SK-N-SH treated with all-trans-retinoic acid at 6 μM for 48 hours (cell line): ENCODE measurements around the gene TMEM238.

Source experiments
- ATAC-seq: fragments of 200-7000 bp; cut with Tn5 transposase; 3 replicates; pipeline ENCODE4 v1.9.1; 2020; ENCODE audit warnings: mild to moderate bottlenecking, moderate library complexity
- ARNTL ChIP-seq: fragments of 450-650 bp; formaldehyde crosslinking; IDR thresholded peaks from 2 replicates; pipeline ENCODE4 v1.5.0; 2020; ENCODE audit warnings: low read depth, mild to moderate bottlenecking, moderate library complexity, borderline replicate concordance
- BACH2 ChIP-seq: fragments of 250-450 bp; sonication (Bioruptor Pico); IDR thresholded peaks from 2 replicates; pipeline ENCODE4 v1.9.0; 2021; ENCODE audit warnings: mild to moderate bottlenecking, borderline replicate concordance
- CSDC2 ChIP-seq: fragments of 250-450 bp; sonication (Bioruptor Pico); IDR thresholded peaks from 2 replicates; pipeline ENCODE4 v1.5.0; 2020; ENCODE audit warnings: mild to moderate bottlenecking, moderate library complexity
- ESRRG ChIP-seq: fragments of 250-450 bp; sonication (Bioruptor Pico); IDR thresholded peaks from 2 replicates; pipeline ENCODE4 v1.6.1; 2021; ENCODE audit warnings: mild to moderate bottlenecking
- GLIS3 ChIP-seq: fragments of 250-450 bp; sonication (Bioruptor Pico); IDR thresholded peaks from 2 replicates; pipeline ENCODE4 v1.5.0; 2020; ENCODE audit warnings: mild to moderate bottlenecking, moderate library complexity
- ISL1 ChIP-seq: fragments of 250-450 bp; sonication (Bioruptor Pico); IDR thresholded peaks from 2 replicates; pipeline ENCODE4 v2.1.2; 2022; ENCODE audit warnings: mild to moderate bottlenecking, moderate library complexity
- OSR1 ChIP-seq: fragments of 250-450 bp; sonication (Bioruptor Pico); IDR thresholded peaks from 2 replicates; pipeline ENCODE4 v1.8.0; 2022; ENCODE audit warnings: moderate library complexity, mild to moderate bottlenecking, inconsistent platforms
- PPARA ChIP-seq: fragments of 250-450 bp; sonication (Bioruptor Pico); IDR thresholded peaks from 2 replicates; pipeline ENCODE4 v1.5.0; 2020; ENCODE audit warnings: mild to moderate bottlenecking, borderline replicate concordance
- RARB ChIP-seq: fragments of 250-450 bp; sonication (Bioruptor Pico); IDR thresholded peaks from 2 replicates; pipeline ENCODE4 v1.8.0; 2021; ENCODE audit warnings: mild to moderate bottlenecking, moderate library complexity
- SNAI2 ChIP-seq: fragments of 250-450 bp; sonication (Bioruptor Pico); IDR thresholded peaks from 2 replicates; pipeline ENCODE4 v1.5.0; 2020; ENCODE audit warnings: mild to moderate bottlenecking, moderate library complexity
- TCF4 ChIP-seq: fragments of 250-450 bp; sonication (Bioruptor Pico); IDR thresholded peaks from 2 replicates; pipeline ENCODE4 v1.8.0; 2021; ENCODE audit warnings: mild to moderate bottlenecking, moderate library complexity, borderline replicate concordance
- TOX ChIP-seq: fragments of 250-450 bp; sonication (Bioruptor Pico); IDR thresholded peaks from 2 replicates; pipeline ENCODE4 v1.8.0; 2021; ENCODE audit warnings: mild to moderate bottlenecking, moderate library complexity, borderline replicate concordance
- ZC3H10 ChIP-seq: fragments of 250-450 bp; sonication (Bioruptor Pico); IDR thresholded peaks from 2 replicates; pipeline ENCODE4 v1.5.1; 2021; ENCODE audit warnings: mild to moderate bottlenecking, moderate library complexity
- ZFP3 ChIP-seq: fragments of 250-450 bp; sonication (Bioruptor Pico); IDR thresholded peaks from 2 replicates; pipeline ENCODE4 v1.5.0; 2020; ENCODE audit warnings: mild to moderate bottlenecking, moderate library complexity
- ZFP30 ChIP-seq: fragments of 450-650 bp; formaldehyde crosslinking; IDR thresholded peaks from 2 replicates; pipeline ENCODE4 v1.5.0; 2022; ENCODE audit warnings: mild to moderate bottlenecking, moderate library complexity
- ZNF565 ChIP-seq: fragments of 450-650 bp; formaldehyde crosslinking; conservative IDR thresholded peaks from 2 replicates; pipeline ENCODE4 v1.5.0; 2020; ENCODE audit warnings: low read depth, mild to moderate bottlenecking, moderate library complexity
- ZNF8 ChIP-seq: fragments of 450-650 bp; formaldehyde crosslinking; IDR thresholded peaks from 2 replicates; pipeline ENCODE4 v1.5.0; 2020; ENCODE audit warnings: mild to moderate bottlenecking, moderate library complexity
- TF ChIP-seq, protein P1 (sequence below): fragments of 250-450 bp; sonication (Bioruptor Pico); IDR thresholded peaks from 2 replicates; pipeline ENCODE4 v1.8.0; 2020; ENCODE audit warnings: mild to moderate bottlenecking, moderate library complexity, borderline replicate concordance
- TF ChIP-seq, protein P2 (sequence below): fragments of 250-450 bp; sonication (Bioruptor Pico); IDR thresholded peaks from 2 replicates; pipeline ENCODE4 v1.5.1; 2020; ENCODE audit warnings: low read depth, mild to moderate bottlenecking, moderate library complexity
- TF ChIP-seq, protein P3 (sequence below): fragments of 250-450 bp; sonication (Bioruptor Pico); IDR thresholded peaks from 2 replicates; pipeline ENCODE4 v1.5.1; 2021; ENCODE audit warnings: mild to moderate bottlenecking, moderate library complexity
- TF ChIP-seq, protein P4 (sequence below): fragments of 250-450 bp; sonication (Bioruptor Pico); IDR thresholded peaks from 2 replicates; pipeline ENCODE4 v1.8.0; 2021; ENCODE audit warnings: low read depth, mild to moderate bottlenecking, moderate library complexity, borderline replicate concordance

Gene TMEM238, protein sequence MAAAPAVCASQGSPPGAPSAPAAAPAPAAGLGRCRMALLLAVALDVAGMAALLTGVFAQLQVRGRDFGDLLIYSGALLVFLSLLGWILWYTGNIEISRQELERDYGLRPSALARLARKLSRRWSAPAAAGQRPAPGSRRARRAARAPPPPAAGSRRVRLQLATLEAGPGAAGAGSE

DNA sequence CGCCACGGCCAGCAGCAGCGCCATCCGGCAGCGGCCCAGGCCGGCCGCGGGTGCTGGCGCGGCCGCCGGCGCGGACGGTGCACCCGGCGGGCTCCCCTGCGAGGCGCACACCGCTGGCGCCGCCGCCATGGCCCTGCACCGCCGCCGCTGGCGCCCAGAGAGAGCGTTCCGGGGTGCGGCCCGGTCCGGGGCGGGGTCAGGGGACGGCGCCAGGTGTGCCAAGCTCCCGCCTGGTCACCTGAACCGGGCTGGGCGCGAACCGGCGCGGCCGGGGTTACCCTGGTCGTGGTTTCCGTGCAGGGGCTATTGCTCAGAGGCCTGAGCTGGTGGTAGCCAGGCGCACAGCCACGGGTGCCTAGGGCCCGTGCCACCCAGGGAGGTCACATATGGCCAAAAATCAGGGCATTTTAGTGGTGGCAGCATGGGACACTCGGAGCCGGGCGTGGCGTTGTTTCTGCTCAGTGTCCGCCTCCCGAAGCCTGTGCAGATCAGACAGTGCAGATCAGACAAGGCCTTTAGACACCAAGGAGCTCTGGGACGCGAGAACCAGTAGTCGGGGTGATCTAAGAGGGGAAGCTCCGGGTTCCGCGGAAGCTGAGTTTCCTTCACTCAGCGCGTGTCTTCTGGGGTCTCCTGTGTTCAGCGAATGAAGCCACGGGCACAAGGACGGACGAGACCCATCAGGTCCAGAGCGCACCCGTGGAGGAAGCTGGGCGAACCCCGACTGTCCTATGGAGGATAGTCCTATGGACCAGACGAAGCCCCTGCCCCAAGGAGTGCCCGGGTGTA, at the start of gene TMEM238:
Gene TMEM238, minus strand, starts transcription at position 162 of the 789 bp plus-strand sequence. Its CDS starts 33 bp downstream, at position 129.
- no peak for ATAC-seq
- TF ChIP-seq GLIS3 (CRISPR knock-in tag) (no peak), TOX (CRISPR knock-in tag) (no peak), ZC3H10 (no peak), ESRRG (no peak), ZFP30 (no peak), SNAI2 (CRISPR knock-in tag) (no peak), BACH2 (no peak), RARB (CRISPR knock-in tag) (no peak), CSDC2 (no peak), ZNF8 (CRISPR knock-in tag) (no peak), ISL1 (CRISPR knock-in tag) (no peak), ARNTL (CRISPR knock-in tag) (no peak), OSR1 (no peak), TCF4 (no peak)
- TF ChIP-seq, protein P1, sequence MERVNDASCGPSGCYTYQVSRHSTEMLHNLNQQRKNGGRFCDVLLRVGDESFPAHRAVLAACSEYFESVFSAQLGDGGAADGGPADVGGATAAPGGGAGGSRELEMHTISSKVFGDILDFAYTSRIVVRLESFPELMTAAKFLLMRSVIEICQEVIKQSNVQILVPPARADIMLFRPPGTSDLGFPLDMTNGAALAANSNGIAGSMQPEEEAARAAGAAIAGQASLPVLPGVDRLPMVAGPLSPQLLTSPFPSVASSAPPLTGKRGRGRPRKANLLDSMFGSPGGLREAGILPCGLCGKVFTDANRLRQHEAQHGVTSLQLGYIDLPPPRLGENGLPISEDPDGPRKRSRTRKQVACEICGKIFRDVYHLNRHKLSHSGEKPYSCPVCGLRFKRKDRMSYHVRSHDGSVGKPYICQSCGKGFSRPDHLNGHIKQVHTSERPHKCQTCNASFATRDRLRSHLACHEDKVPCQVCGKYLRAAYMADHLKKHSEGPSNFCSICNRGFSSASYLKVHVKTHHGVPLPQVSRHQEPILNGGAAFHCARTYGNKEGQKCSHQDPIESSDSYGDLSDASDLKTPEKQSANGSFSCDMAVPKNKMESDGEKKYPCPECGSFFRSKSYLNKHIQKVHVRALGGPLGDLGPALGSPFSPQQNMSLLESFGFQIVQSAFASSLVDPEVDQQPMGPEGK (CRISPR knock-in tag): no peak
- TF ChIP-seq, protein P2, sequence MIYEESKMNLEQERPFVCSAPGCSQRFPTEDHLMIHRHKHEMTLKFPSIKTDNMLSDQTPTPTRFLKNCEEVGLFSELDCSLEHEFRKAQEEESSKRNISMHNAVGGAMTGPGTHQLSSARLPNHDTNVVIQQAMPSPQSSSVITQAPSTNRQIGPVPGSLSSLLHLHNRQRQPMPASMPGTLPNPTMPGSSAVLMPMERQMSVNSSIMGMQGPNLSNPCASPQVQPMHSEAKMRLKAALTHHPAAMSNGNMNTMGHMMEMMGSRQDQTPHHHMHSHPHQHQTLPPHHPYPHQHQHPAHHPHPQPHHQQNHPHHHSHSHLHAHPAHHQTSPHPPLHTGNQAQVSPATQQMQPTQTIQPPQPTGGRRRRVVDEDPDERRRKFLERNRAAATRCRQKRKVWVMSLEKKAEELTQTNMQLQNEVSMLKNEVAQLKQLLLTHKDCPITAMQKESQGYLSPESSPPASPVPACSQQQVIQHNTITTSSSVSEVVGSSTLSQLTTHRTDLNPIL (CRISPR knock-in tag): no peak
- TF ChIP-seq, protein P3, sequence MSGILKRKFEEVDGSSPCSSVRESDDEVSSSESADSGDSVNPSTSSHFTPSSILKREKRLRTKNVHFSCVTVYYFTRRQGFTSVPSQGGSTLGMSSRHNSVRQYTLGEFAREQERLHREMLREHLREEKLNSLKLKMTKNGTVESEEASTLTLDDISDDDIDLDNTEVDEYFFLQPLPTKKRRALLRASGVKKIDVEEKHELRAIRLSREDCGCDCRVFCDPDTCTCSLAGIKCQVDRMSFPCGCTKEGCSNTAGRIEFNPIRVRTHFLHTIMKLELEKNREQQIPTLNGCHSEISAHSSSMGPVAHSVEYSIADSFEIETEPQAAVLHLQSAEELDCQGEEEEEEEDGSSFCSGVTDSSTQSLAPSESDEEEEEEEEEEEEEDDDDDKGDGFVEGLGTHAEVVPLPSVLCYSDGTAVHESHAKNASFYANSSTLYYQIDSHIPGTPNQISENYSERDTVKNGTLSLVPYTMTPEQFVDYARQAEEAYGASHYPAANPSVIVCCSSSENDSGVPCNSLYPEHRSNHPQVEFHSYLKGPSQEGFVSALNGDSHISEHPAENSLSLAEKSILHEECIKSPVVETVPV: no peak
- TF ChIP-seq, all 23 proteins: peak for 0

DNA sequence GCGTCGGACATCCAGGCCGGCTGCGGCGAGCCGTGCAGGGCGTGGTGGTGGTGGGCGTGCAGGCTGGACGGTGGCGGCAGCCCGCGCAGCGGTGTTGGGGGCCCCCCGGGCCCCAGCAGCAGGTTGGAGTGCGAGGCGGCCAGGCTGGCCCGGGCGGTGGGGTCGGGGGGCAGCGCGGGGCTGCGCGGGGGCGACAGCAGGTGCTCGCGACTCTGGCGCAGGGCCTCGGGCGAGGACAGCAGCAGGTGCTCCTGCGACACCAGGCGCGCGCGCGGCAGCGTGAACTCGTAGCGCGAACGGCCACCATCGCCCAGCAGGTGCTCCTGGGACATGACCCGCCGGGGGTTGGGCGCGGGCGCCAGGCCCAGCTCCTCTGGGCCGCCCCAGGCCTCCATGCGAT, 49.2 kb upstream of the TMEM238 start:
- no peak for ATAC-seq

DNA sequence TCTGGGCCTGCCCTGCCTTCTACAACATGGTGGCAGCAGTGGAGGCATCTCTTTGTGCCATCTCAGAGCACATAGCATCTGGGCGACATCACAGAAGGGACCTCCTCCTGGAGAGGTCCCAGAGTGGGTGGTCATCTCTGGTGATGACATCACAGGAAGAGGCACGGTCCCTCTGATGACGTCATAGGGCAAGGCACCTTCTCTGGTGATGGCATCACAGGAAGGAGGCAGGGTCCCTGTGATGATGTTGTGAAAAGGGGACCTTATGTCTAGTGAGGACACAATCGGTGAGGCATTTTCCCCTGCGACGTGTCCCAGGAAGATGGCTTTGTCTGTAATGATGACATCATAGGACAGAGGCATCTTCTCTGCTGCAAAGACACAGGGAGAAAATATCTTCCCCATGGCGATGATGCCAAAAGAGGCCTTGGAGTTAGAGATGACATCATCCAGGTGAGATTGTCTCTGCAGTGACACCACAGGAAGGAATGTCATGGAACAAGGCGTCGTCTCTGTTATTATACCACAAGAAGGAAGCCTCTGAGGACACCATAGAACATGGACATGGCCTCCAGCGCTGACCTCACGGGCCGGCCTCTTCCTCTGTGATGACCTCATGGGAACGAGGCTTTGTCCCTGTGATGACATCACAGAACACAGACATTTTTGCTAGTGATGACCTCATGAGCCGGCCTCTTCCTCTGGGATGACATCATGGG, 48.3 kb upstream of the TMEM238 start:
- TF ChIP-seq PPARA (CRISPR knock-in tag) (no peak), BACH2 (no peak), OSR1 (no peak), GLIS3 (CRISPR knock-in tag) (no peak), CSDC2 (no peak), TOX (CRISPR knock-in tag) (no peak), ZC3H10 (no peak), ZNF565 (no peak), ESRRG (no peak), ZFP3 (CRISPR knock-in tag) (no peak), ISL1 (CRISPR knock-in tag) (no peak)
- TF ChIP-seq, protein P3: no peak
- TF ChIP-seq, protein P4, sequence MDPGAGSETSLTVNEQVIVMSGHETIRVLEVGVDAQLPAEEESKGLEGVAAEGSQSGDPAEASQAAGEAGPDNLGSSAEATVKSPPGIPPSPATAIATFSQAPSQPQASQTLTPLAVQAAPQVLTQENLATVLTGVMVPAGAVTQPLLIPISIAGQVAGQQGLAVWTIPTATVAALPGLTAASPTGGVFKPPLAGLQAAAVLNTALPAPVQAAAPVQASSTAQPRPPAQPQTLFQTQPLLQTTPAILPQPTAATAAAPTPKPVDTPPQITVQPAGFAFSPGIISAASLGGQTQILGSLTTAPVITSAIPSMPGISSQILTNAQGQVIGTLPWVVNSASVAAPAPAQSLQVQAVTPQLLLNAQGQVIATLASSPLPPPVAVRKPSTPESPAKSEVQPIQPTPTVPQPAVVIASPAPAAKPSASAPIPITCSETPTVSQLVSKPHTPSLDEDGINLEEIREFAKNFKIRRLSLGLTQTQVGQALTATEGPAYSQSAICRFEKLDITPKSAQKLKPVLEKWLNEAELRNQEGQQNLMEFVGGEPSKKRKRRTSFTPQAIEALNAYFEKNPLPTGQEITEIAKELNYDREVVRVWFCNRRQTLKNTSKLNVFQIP (CRISPR knock-in tag): no peak
- no peak for ATAC-seq

More for the DNA sequence above, 49.2 kb upstream of the TMEM238 start:
- no peak for TF ChIP-seq CSDC2
- TF ChIP-seq ZNF565: no peak
- no peak for TF ChIP-seq ARNTL (CRISPR knock-in tag)
